SHP77 treated with DMSO at 0.1 percent for 48 hours (cell line): ENCODE measurements around the gene GNAZ.

Experiments
- DNase-seq: peaks from one replicate; lab custom pipeline; 2025; lab: John Stamatoyannopoulos, UW

GNAZ gene

GRCh38 chr22:23119494-23120414, 49.4 kb downstream of the GNAZ start:
- no peak for DNase-seq

DNA sequence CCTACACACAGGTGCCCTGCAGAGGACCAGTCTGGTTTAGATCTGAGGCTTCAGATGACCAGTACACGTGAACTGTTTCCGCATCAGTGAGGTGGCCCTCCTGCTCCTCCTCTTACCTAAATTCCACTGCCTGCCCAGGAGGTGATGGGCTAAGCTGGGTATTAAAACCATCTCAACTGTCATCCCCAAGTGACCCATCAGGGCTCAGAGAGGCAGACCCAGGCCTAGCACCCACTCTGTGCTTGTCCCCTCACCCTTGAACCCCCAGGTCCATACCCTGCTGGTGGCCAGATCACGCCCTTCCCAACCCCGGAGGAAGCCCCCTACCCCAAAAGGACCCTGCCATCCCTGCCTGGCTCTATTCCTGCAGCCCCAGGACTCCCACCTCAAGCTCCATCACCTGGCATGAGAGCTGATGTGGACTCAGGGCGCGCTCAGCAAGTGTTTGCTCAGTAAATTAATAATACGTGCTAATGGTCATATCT, 50.1 kb downstream of the GNAZ start:
- no peak for DNase-seq

DNA sequence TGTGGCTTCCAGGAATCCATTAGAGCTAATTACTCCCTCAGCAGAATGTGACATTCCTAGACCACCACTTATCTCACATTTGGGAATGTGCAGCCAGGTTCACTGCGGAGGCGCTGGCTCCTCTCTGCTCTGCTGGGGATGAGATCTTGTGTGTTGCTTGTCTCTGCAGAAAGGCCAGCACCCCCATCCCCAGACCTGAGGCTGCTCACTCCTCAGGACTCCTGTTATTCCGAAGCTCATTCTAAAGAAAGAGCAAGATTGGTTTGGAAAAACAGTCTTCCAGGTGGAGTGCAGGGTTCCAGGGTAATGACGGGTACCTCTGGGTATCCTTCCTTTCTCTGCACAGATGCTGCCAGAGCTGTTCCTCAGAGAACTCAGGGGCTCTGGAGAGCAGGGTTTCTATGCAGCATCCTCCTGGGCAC, 50.7 kb downstream of the GNAZ start:
- DNase-seq: no peak

- no peak for DNase-seq
Observed at GRCh38 chr22:23121424-23121823, 51.1 kb downstream of the GNAZ start.

- no peak for DNase-seq
Observed at GRCh38 chr22:23122216-23122957, 52.1 kb downstream of the GNAZ start.

DNA sequence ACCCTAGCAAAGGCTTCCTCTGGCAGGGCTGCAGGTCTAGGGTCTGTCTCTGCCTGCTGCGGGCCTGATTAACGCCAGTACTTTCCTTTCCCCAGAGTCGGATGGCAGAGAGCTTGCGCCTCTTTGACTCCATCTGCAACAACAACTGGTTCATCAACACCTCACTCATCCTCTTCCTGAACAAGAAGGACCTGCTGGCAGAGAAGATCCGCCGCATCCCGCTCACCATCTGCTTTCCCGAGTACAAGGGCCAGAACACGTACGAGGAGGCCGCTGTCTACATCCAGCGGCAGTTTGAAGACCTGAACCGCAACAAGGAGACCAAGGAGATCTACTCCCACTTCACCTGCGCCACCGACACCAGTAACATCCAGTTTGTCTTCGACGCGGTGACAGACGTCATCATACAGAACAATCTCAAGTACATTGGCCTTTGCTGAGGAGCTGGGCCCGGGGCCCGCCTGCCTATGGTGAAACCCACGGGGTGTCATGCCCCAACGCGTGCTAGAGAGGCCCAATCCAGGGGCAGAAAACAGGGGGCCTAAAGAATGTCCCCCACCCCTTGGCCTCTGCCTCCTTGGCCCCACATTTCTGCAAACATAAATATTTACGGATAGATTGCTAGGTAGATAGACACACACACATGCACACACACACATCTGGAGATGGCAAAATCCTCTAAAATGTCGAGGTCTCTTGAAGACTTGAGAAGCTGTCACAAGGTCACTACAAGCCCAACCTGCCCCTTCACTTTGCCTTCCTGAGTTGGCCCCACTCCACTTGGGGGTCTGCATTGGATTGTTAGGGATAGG, 52.9 kb downstream of the GNAZ start:
- no peak for DNase-seq

DNA sequence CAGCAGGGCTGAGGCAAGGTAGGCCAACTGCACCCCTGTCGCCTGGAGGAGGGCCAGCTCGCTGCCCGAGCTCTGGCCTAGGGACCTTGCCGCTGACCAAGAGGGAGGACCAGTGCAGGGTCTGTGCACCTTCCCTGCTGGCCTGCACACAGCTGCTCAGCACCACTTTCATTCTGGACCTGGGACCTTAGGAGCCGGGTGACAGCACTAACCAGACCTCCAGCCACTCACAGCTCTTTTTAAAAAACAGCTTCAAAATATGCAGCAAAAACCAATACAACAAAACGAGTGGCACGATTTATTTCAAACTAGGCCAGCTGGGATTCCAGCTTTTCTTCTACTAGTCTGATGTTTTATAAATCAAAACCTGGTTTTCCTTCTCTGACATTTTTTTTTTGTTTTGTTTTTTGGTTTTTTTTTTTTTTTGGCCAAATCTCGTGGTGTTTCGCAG, 53.5 kb downstream of the GNAZ start:
- DNase-seq: no peak

DNA sequence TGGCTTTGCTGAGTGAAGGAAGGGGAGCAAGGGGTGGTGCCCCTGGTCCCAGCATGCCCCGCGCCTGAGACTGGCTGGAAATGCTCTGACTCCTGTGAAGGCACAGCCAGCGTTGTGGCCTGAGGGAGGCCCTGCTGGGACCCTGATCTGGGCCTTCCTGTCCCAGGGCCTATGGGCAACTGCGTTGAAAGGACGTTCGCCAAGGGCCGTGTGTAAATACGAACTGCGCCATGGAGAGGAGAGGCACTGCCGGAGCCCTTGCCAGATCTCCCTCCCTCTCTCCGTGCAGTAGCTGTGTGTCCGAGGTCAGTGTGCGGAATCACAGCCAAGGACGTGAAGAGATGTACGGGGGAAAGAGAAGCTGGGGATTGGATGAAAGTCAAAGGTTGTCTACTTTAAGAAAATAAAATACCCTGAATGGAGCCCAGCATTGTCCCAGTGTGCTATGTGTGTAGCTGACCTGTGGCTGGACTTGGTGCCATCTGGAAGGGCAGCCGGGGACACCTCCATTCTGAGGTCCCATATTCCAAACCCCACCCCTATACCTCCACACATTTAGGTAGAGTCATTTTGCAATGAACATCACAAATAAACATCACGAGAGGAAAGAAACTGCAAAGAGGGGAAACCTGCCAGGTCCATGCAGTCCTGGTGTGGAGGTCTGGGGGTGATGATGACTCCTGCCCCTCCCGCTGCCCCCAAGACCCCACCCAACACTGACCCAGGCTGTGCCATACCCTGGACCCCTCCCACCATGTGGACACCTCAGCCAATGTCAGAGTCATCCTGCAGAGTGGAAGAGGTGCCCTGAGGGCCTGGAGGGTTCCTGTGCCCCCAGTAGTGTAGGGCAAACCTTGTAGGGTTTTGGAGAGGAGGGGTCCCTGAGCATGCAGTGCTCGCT, 54.5 kb downstream of the GNAZ start:
- DNase-seq: no peak

GRCh38 chr22:23125512-23126103, 55.3 kb downstream of the GNAZ start:
- DNase-seq: no peak

- DNase-seq: no peak
Observed at GRCh38 chr22:23126165-23127054, 56.1 kb downstream of the GNAZ start.

DNA sequence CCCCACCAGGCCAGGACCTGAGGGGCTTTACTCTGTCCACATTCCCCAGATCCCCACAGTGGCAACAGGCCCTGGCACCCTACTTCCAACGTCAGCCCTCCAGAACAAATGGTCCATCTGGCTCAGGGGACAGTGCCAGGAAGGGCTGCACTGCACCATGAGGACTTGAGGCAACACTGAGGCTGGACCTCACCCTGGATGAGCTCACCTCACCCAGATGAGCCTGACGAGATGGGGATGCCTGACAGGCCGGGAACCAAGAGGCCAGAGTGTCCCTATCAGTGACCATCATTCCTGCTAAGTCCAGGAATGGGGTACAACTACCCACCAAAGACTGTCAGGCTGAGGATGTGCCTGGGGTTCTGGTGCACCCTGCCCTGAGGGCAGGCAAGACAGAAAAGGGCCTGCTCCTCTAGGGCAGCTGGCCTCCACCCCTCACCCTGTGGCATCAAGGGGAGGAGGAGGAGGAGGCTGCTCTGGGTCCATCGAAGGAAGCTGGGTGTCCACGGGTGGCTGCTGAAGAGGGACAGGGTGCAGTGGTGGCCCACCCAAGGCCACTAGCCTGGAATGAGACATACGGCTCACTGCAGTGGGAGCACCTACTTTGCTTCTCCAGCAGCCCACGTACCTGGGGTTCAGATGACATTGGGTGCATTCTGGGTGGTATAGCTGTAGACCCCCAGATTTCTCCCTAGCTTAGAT, 56.9 kb downstream of the GNAZ start:
- no peak for DNase-seq

- DNase-seq: no peak
Observed at GRCh38 chr22:23127788-23128187, 57.5 kb downstream of the GNAZ start.

DNA sequence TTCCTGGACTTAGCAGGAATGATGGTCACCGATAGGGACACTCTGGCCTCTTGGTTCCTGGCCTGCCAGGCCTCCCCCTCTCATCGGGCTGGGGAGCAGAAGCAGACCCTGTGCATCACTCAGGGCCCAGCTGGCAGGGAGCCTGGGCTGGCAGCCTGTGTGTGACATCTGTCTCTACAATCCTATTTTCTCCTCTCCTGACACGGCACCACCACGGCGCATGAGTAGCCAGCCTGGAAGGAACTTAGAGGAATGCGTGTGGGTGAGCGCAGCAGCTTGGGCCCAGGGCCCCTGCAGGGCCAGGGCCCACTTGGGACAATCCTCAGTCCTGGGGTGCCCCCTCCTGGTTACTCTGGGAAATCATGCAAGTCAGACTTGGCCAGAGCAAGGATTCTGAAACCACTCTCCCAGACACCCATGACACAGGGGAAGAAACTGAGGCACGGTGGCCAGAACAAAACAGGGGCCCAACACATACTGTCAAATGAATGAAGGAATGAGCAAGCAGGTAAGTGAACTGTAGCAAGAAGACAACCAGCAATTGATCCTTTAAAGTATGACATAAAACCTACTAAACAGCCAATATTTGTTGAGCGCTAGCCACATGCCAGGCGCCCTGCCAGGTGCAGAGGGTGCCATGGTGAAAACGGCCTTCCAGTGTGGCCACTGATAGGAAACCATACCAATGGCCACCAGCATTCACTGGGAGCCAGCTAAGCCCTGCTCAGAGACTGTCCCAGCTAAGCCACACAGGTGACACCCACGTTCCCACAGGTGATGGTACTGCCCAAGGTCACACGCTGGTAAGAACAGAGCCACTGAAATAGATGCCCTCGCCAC, 58.2 kb downstream of the GNAZ start:
- DNase-seq: peak; percentile 20

GRCh38 chr22:23129149-23129548, 58.8 kb downstream of the GNAZ start:
- DNase-seq: no peak

- DNase-seq: no peak
Observed at GRCh38 chr22:23130697-23131096, 60.4 kb downstream of the GNAZ start.

DNA sequence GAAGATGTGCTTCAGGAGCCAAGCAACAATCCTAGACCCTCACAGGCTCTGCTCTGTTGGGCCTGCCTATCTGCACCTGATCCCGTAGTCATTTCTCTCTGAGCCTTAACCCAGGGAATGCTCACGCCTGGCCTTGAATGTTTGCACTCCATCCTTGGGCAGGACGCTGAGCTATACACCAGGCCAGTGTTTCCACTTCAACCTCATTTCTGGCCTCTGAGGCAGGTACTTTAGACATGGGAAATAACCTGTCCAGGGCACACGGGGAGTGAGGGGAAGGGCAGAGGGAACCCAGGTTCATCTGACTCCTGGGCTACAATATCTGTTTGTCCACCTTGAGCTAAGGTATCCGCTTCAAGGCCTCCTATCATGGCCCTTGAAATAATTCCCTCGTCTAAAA, 61.6 kb downstream of the GNAZ start:
- DNase-seq: no peak

GRCh38 chr22:23132376-23133091, 62.2 kb downstream of the GNAZ start:
- no peak for DNase-seq
